OCI-LY1 (cell line): ENCODE results near the gene PRRC2A.
"Not testable (repeated sequence)": the region's sequence is repeated elsewhere in the genome, so short reads cannot be mapped to it uniquely, and the experiment has no call there.

ENCODE experiments used
- H2AFZ ChIP-seq: fragments of 200-600 bp; sonication (generic), shearing (Covaris generic); 2 replicates; pipeline ENCODE4 v1.6.0; 2014; ENCODE audit warnings: antibody characterized with exemption, mild to moderate bottlenecking, low read length
- H3F3A ChIP-seq: fragments of 200-600 bp; sonication (generic), shearing (Covaris generic); 2 replicates; pipeline ENCODE4 v1.6.0; 2014; ENCODE audit warnings: mild to moderate bottlenecking, antibody characterized with exemption, low read length, moderate library complexity; ENCODE audit not compliant: insufficient read depth
- H3K27ac ChIP-seq: fragments of 200-600 bp; sonication (generic); 2 replicates; pipeline ENCODE4 v1.5.1; 2014; ENCODE audit warnings: low read length, mixed run types, mild to moderate bottlenecking, low read depth; ENCODE audit not compliant: poor library complexity, severe bottlenecking
- H3K27me3 ChIP-seq: fragments of 200-600 bp; sonication (generic); 2 replicates; pipeline ENCODE4 v1.6.0; 2014; ENCODE audit warnings: antibody characterized with exemption, mild to moderate bottlenecking, low read length, moderate library complexity; ENCODE audit not compliant: insufficient read depth
- H3K36me3 ChIP-seq: fragments of 200-600 bp; sonication (generic); 2 replicates; pipeline ENCODE4 v1.6.1; 2014; ENCODE audit warnings: mild to moderate bottlenecking, antibody characterized with exemption, low read length, moderate library complexity, mixed read lengths; ENCODE audit not compliant: insufficient read depth
- H3K4me1 ChIP-seq: fragments of 200-600 bp; sonication (generic); 2 replicates; pipeline ENCODE4 v1.5.1; 2014; ENCODE audit warnings: mild to moderate bottlenecking, low read length, moderate library complexity; ENCODE audit not compliant: insufficient read depth, severe bottlenecking
- H3K4me2 ChIP-seq: fragments of 200-600 bp; sonication (generic), shearing (Covaris generic); 2 replicates; pipeline ENCODE4 v1.6.1; 2014; ENCODE audit warnings: low read length
- H3K4me3 ChIP-seq: fragments of 200-600 bp; sonication (generic); 2 replicates; pipeline ENCODE4 v1.5.1; 2014; ENCODE audit warnings: low read length, low read depth, mild to moderate bottlenecking, mixed read lengths; ENCODE audit not compliant: poor library complexity, severe bottlenecking
- H3K79me2 ChIP-seq: fragments of 200-600 bp; shearing (Covaris generic); 2 replicates; pipeline ENCODE4 v1.6.1; 2016; ENCODE audit warnings: mixed run types, low read length, mixed read lengths; ENCODE audit not compliant: insufficient read depth
- H3K9ac ChIP-seq: fragments of 200-600 bp; sonication (generic), shearing (Covaris generic); 2 replicates; pipeline ENCODE4 v1.6.1; 2014; ENCODE audit warnings: mild to moderate bottlenecking, low read length, mixed read lengths
- H3K9me2 ChIP-seq: fragments of 200-600 bp; sonication (generic), shearing (Covaris generic); 2 replicates; pipeline ENCODE4 v1.6.1; 2014; ENCODE audit warnings: low read depth, mild to moderate bottlenecking, low read length, mixed read lengths
- H3K9me3 ChIP-seq: fragments of 200-600 bp; shearing (Covaris generic); 2 replicates; pipeline ENCODE4 v1.6.1; 2014; ENCODE audit warnings: low read length, mixed read lengths
- H4K20me1 ChIP-seq: fragments of 200-600 bp; sonication (generic), shearing (Covaris generic); 2 replicates; pipeline ENCODE4 v1.6.0; 2016; ENCODE audit warnings: mild to moderate bottlenecking, low read length; ENCODE audit not compliant: insufficient read depth
- EZH2 ChIP-seq: fragments of 200-600 bp; sonication (generic), shearing (Covaris generic); IDR thresholded peaks from 2 replicates; pipeline ENCODE4 v1.8.0; 2017; ENCODE audit warnings: borderline replicate concordance, mixed run types, mild to moderate bottlenecking, antibody characterized with exemption, low read length, moderate library complexity, mixed read lengths
- TF ChIP-seq, protein P1 (sequence below): fragments of 200-600 bp; sonication (generic), shearing (Covaris generic); IDR thresholded peaks from 2 replicates; pipeline ENCODE4 v1.5.1; 2017; ENCODE audit warnings: mild to moderate bottlenecking, antibody characterized with exemption, low read length, moderate library complexity, mixed read lengths

Gene PRRC2A

DNA sequence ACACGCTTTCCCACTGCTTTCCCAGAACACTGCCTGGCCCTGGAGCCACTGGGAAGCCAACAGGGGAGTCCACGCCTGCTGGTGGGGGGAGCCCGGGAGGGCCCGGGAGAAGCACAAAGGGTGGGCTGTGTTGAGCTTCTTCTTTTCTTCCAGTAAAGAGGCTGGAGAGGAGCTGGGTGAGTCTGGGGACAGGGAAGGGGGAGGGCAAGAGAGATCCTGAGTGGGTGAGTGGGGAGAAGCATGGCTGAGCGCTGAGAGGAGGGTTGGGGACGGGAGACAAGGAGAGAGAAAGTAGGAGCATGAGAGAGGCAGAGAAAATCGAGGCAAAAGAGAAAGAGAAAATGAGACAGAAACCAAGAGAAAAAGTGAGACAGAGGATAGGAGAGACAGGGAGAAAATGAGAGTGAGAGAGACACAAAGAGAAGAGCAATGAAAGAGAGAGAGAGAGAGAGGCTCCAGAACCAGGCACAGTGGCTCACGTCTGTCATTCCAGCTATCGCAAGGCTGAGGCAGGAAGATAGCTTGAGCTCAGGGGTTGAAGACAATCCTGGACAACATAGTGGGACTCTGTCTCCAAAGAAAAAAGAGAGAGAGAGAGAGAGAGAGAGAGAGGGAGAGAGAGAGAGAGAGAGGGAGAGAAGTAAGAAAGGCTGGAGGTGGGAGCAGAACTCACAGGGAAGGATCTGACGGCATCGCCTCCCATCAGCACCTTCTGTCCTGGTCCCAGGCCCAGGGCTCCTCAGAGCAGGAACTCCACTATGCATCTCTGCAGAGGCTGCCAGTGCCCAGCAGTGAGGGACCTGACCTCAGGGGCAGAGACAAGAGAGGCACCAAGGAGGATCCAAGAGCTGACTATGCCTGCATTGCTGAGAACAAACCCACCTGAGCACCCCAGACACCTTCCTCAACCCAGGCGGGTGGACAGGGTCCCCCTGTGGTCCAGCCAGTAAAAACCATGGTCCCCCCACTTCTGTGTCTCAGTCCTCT lies 32.4 kb upstream of the PRRC2A start:
- Histone ChIP-seq H2AFZ (no peak overlapping the region), H3K27ac (no peak overlapping the region), H3F3A (no peaks in the 10 kb centered on the region), H3K36me3 (no peaks in the 10 kb centered on the region), H3K4me2 (no peak overlapping the region), H3K9ac (no peak overlapping the region), H3K27me3 (no peaks in the 10 kb centered on the region), H3K79me2 (no peaks in the 10 kb centered on the region), H3K9me3 (no peaks in the 10 kb centered on the region), H3K4me1 (peaks cover 39% of the 10 kb centered on the region), H4K20me1 (no peaks in the 10 kb centered on the region), H3K4me3 (no peak overlapping the region), H3K9me2 (no peaks in the 10 kb centered on the region)
- TF ChIP-seq, protein P1, sequence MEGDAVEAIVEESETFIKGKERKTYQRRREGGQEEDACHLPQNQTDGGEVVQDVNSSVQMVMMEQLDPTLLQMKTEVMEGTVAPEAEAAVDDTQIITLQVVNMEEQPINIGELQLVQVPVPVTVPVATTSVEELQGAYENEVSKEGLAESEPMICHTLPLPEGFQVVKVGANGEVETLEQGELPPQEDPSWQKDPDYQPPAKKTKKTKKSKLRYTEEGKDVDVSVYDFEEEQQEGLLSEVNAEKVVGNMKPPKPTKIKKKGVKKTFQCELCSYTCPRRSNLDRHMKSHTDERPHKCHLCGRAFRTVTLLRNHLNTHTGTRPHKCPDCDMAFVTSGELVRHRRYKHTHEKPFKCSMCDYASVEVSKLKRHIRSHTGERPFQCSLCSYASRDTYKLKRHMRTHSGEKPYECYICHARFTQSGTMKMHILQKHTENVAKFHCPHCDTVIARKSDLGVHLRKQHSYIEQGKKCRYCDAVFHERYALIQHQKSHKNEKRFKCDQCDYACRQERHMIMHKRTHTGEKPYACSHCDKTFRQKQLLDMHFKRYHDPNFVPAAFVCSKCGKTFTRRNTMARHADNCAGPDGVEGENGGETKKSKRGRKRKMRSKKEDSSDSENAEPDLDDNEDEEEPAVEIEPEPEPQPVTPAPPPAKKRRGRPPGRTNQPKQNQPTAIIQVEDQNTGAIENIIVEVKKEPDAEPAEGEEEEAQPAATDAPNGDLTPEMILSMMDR, result no peak
- TF ChIP-seq EZH2, result no peak

DNA sequence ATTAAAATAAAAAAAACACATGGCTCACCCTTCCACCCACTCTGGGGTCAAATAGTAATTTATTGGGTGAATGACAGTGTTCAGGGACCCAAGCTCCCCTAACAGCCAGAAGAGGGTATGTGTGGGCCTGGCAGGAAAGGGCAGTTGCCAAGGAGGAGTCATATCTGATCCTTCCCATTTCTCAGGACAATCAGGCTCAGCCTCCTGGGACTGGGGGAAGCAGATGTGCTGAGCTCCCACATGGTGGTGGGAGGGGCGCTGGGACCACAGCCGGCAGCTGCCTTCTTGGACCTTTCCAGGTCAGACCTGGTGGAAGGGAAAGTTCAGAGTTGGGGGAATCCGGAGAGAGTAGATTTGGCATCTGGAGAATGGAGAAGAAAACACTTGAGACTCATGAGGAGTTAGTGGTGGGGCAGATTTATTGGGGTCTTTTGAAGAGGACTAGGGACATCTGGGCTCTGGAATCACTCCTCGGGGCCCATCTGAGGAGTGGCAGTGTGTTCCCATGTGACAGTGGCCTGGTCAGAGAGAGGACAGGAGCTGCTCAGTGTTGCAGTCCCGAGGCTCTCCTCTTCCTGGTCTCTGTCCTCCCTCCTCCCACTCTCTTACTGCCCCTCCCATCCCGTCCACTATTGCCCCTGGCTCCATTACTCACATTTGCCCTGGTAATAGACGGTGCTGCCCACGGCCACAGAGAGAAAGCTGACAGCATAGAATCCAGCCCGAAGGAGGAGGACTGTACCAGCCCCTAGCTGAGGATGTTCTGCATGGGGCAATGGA lies 31.5 kb upstream of the PRRC2A start:
- H3K4me2 ChIP-seq, result no peak overlapping the region
- H3K79me2 ChIP-seq, result no peaks in the 10 kb centered on the region
- H3K9me3 ChIP-seq, result no peaks in the 10 kb centered on the region
- H3K9ac ChIP-seq, result no peak overlapping the region
- no peaks in the 10 kb centered on the region for H3K9me2 ChIP-seq
- H3K4me1 ChIP-seq, result peaks cover 42% of the 10 kb centered on the region
- H3F3A ChIP-seq, result no peaks in the 10 kb centered on the region
- TF ChIP-seq EZH2, result no peak
- TF ChIP-seq, protein P1, result no peak
- no peak overlapping the region for H3K4me3 ChIP-seq
- no peaks in the 10 kb centered on the region for H3K36me3 ChIP-seq
- no peak overlapping the region for H2AFZ ChIP-seq
- no peaks in the 10 kb centered on the region for H4K20me1 ChIP-seq
- no peaks in the 10 kb centered on the region for H3K27me3 ChIP-seq
- H3K27ac ChIP-seq, result no peak overlapping the region

DNA sequence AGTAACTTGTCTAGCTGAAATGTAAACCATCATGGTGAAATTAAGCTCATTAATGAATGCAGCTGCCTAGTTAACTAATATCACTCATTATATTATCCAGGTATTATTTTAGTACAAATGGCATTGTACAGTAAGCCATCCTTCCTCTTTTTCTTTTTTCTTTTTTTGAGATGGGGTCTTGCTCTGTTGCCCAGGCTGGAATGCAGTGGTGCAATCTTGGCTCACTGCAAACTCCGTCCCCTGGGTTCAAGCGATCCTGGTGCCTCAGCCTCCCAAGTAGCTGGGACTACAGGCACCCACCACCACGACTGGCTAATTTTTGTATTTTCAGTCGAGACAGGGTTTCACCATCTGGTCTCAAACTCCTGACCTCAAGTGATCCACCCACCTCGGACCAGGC lies 29.8 kb upstream of the PRRC2A start:
- H3K4me2 ChIP-seq, H3K9ac ChIP-seq, H3K79me2 ChIP-seq, H2AFZ ChIP-seq, H3K36me3 ChIP-seq, H3K4me3 ChIP-seq, H3K9me2 ChIP-seq, H3K9me3 ChIP-seq, H3K27ac ChIP-seq, H3F3A ChIP-seq, H4K20me1 ChIP-seq, H3K27me3 ChIP-seq: not testable (repeated sequence)
- H3K4me1 ChIP-seq, result peaks cover 25% of the 10 kb centered on the region
